NOMO-1 treated with DMSO at 0.1 percent for 48 hours (cell line): Measurements from ENCODE around the gene ORC1.

Experiments used
- DNase-seq: peaks from one replicate; lab custom pipeline; 2025; ENCODE audit not compliant: unreplicated experiment; lab: John Stamatoyannopoulos, UW

ORC1 gene

DNA sequence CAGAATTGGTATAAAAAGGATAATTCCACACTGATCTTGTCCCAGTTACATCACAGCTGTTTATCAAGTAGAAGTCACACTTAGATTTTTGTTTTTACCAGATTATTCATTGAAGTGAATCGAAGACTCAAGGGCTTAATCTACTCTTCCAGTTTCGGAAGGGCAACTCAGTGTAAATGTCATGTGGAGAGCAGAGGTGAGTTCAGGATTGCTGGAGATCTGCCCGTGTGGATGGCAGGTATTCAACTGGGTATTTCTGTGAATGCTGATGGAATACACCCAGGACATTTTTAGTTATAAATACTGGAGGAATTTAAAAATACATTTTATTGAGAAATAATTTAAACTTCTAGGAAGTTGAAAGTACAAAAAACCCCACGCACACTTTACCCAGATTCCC, 57.6 kb downstream of the ORC1 start:
- no peak for DNase-seq

DNA sequence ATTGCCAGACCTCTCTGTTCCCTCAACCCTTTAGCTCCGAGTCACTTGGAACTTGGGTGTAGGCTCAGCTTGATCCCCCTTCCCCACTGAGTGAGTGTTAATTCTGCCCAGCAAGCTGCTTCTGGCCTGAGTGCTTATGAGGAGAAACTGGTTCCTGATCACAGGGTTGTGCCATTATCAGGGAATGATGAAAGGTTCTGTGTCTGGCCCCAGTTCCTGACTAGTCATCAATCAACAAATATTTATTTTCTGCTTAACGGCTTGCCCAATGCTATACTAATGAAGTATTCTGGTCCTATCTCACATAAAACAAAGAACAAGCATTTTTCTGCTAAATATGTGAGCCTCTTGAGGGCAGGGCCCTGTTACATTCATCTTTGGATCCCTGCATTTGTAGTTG, 59.0 kb downstream of the ORC1 start:
- no peak for DNase-seq

DNA sequence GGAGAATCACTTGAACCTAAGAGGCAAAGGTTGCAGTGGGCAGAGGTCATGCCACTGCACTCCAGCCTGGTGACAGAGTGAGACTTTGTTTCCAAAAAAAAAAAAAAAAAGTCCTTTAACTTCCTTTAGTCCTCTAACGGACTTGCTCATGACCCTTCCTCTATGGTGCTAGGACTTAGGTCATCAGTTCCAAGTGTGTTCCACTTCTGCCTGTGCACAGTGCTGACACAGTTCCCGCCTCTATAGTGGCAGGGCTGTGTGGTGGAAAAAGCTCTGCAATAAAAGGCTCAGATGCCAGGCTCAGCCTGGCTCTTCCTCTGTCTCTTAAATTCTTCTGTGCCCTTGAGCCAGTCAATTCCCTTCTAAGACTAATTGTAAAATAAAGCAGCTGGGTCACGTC, 60.2 kb downstream of the ORC1 start:
- DNase-seq: no peak

DNA sequence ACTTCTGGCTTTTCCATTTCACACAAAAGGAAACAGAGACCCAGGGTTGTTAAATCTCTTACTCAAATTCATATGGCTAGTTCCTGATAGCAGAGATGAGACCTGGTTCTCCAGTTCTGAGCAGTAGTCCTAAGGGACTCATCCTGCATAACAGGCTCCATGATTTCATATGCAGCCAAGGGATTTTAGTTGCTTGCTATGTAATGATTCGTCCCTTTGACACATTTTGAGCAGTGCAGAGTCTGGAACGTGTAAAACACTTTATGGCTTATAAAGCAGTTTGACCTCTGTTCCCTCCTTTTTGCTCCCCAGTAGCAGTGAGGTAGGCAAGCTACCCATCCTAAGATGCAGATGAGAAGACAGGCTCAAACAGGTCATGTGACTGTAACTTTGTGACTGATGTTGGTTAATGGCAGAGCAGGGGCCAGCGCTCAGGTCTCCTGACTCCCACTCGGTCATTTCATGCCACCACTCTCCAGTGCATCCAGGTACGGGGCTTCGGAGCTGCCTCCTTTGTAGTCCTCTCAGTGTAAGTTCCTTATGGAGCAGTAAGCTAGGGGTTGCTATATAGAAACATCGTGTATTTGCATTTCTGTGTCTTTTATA, 62.5 kb downstream of the ORC1 start:
- no peak for DNase-seq

DNA sequence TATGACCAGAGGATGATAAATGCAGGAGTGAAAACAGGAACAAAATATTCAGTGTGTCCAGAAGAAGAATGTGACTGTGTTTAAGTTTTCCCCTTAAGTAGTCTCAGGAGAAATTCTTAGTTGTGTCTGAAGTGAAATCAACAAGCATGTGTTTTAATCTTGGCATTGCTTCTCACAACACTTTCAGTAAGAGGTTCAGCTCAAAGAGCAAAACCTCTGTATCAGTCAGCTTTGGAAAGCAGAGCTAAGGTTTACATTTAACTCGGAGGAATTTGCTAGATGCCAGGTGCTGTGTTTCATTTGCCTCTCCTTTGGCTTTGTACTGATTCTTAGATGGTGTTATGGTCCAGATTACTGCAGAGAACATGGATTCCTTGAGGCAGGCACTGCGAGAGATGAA, 66.8 kb downstream of the ORC1 start:
- DNase-seq: no peak

DNA sequence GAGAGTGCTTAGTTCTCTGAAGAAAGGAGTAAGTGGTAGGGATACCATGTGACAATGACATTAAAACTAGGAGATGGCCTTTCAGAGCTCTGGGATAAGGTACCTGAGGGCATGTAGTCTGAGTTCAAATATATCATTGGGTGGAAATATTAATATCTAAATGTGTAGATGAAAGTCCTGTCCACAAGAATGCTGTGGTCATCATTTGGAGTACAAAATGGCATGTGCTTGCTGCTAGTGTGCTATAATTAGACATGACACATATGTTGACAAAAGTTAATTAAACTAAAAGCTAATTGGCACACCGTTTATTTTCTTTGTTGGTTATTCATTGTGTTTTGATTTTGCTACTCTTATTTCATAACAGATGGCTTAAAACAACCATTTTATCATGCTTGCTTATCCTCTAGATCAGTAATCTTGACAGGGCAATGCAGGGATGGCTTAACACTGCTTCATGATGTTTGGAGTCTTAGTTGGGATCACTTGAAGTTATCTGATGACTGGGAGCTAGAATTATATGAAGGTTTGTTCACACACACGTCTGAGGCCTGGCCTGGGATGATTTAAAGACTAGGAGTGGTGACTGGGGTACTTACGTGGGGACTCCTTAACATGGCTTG, 69.2 kb downstream of the ORC1 start:
- no peak for DNase-seq

DNA sequence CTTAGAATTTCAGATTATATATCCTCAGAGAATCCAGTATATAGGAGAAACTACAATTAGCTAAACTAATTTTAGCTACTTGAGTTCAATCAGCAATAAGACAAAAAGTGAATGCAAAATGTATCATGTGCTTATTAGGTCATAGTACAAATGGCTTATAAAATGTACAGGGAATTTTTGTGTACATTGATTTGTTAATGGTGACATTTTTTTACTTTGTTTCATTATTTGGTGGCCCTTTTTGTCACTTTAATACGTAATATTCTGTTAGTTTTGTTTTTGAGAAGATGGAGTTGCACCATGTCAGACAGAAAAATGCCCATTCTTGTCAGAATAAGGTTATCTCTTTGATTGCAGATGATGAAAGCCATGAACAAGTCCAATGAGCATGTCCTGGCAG, 71.8 kb downstream of the ORC1 start:
- no peak for DNase-seq

DNA sequence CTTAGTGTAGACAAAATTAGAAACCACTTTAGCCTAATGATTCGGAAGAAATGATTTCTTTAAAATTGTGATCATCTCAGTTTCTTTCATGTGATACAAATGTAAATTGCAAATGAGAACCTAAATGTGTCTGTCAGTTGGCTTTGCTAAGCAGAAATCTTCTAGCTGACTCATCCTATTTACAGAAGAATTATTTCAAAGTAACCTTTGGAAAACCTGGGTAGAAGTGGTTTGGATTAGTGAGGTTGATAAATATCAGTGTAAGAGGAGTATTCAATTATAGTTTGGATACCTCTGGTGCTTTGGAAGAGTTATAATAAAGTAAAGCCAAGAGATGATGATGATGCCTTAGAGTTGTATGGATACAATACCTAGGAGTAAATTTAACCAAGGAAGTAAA, 75.6 kb downstream of the ORC1 start:
- no peak for DNase-seq

DNA sequence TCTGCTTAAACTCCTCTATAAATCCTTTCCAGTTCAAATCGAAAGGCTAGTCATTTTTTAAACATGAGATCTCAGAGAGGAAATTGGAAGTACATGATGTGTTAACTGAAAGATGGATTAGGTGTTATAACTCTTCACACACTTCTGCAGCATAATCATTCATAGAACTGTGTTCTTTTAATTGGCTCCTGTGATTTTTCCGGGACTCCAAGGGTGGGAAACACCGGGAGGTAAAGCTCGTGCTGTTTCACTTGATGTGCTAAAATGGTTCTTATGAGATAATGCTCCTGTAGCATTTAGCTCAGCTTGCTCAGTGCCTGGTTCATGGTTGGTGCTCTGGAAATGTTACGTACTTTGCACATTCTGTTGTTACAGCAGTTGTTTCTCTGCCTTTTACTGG, 78.4 kb downstream of the ORC1 start:
- DNase-seq: no peak

DNA sequence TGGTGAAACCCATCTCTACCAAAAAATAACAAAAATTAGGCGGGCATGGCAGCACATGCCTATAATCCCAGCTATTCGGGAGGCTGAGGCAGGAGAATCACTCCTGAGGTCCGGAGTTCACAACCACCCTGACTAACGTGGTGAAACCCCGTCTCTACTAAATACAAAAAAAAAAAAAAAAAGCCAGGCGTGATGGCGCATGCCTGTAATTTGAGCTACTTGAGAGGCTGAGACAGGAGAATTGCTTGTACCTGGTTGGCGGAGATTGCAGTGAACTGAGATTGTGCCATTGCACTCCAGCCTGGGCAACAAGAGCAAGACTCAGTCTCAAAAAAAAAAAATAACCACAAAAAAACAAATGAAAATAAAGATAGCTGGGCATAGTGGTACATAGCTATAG, 80.5 kb downstream of the ORC1 start:
- no peak for DNase-seq
